Stimulated activated CD4-positive, alpha-beta T cell treated with anti-CD3 and anti-CD28 coated beads, TNF-alpha, amount 100 ng/mL, for 1 hour (primary cell): ENCODE measurements around the gene ARL5B.
"Not testable (repeated sequence)": the region's sequence is repeated elsewhere in the genome, so short reads cannot be mapped to it uniquely, and the experiment has no call there.

ENCODE experiments used
- DNase-seq, 3 donors: peaks; one replicate each; pipeline ENCODE4 v3.0.0-alpha.2; 2020; ENCODE audit warnings: low read depth in 3 of 3, low spot score in 1 of 3

The ARL5B gene

DNA sequence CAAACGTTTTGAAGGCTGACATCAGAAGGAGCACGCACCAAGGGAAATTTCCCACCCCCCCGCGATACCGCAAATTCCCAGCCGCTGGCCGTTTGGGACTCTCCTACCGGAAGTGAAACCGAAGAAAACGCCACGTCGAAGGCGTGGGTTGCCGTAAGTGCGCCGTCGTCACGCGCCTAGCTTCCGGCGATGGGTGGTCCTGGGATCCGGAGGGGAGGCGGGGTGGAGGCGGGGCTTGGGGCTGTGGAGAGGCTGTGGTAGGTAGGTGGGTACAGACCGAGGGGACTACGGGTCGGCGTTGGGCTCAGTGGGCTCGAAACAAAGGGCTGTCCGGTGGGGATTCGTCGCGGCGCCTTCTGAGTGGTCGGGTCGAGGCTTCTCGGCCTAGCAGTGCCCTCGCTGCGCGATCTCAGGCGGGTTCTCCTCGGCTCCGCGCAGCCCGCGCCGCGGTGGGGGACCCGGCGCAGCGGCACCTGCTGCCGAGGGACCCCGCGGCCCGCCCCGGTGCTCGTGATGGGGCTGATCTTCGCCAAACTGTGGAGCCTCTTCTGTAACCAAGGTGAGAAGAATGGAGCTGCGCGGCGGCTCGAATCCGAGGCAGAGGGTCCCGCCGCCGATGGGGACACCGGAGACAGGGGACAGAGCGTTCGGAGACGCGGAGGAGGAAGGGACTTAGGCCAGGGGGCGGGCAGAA lies at the start of gene ARL5B:
Gene ARL5B, plus strand, starts transcription at position 307 of the 694 bp plus-strand sequence. Its CDS starts 207 bp downstream, at position 514.
- DNase-seq, result peak; percentile 88 to 95 (median 90)

DNA sequence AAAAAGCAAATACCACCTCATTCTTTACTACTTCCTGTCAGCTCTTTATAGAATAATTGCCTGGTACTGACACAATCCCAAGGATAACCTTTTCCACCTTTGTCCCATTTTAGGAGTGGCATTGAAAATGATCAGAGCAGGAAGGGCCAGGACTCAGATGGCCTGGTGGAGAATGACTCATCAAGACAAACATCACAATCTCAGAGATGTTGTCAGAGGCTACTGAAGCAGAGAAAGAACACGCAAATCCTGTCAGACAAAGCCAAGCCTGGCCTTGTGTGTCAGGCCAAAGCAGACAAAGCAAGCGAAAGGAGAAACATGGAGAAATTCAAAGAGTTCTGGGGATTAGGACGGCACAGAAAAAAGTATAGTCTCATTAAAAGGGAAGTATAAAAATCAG lies 48.7 kb upstream of the ARL5B start:
- DNase-seq, result no peak

DNA sequence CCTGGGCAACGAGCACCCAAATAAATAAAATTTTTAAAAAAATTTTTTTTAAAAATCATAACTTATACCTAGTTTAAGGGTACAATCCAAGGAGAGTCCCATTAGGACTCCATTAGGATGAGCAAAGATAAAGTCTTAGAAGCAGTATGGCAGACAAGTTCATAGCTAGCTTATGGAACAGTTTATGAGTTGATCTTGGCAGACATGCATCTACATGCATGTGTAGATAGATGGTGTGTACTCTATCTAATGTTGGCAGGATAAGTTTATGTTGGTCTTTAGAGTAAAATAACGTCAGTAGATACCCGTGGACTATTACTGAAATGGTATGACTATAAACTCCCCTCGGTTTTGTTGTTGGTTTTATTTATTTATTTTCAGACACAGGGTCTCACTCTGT lies 48.1 kb upstream of the ARL5B start:
- no peak for DNase-seq

GRCh38 chr10:18615618-18616017 lies 43.6 kb upstream of the ARL5B start:
- DNase-seq, result no peak

- DNase-seq, result no peak
These were observed 42.9 kb upstream of the ARL5B start for GRCh38 chr10:18616337-18616736.

DNA sequence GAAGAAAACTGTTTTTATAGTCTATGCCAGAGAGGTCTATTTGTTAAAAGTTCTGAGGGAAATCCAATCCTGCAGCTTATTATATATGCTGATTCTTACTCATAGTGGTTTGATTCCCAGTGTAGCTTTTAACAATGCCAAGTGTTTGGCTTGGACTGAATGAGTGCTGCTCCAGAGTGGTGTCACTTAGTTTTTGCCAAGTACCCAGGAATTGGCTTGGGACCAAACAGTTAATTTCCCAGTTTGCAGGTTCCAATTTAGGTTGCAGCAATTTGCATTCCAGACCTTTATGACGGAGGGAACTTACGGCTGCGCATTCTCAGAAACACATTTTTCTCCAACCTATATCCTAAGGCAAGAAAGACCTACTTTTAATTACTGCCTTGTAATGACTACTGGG lies 40.2 kb upstream of the ARL5B start:
- no peak for DNase-seq

DNA sequence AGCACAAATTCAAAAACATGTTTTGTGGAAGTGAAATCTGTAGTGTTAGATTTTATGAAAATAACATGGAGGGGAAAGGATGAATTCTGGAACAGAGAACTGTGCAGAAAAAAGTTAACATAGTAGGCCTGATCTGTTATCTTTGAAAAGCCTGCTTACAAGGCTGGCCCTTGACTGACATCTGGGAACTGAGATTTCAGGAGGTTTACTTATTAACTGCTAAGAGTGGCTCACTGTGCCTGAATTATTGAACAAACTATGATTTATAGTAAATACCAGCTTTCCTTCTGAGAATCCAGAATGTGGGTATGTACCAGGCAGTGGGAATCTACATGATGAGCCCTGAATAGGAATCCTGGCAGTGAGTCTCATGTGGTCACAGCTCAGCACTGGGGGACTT lies 38.4 kb upstream of the ARL5B start:
- DNase-seq, result no peak

- not testable (repeated sequence) for DNase-seq
These were observed 35.6 kb upstream of the ARL5B start for GRCh38 chr10:18623671-18624070.

GRCh38 chr10:18625886-18626285 lies 33.3 kb upstream of the ARL5B start:
- no peak for DNase-seq

DNA sequence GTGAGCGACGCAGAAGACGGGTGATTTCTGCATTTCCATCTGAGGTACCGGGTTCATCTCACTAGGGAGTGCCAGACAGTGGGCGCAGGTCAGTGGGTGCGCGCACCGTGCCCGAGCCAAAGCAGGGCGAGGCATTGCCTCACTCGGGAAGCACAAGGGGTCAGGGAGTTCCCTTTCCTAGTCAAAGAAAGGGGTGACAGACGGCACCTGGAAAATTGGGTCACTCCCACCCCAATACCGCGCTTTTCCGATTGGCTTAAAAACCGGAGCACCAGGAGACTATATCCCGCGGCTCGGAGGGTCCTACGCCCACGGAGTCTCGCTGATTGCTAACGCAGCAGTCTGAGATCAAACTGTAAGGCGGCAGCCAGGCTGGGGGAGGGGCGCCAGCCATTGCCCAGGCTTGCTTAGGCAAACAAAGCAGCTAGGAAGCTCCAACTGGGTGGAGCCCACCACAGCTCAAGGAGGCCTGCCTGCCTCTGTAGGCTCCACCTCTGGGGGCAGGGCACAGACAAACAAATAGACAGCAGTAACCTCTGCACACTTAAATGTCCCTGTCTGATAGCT lies 31.7 kb upstream of the ARL5B start:
- peak; percentile 24 to 54 (median 34) for DNase-seq

DNA sequence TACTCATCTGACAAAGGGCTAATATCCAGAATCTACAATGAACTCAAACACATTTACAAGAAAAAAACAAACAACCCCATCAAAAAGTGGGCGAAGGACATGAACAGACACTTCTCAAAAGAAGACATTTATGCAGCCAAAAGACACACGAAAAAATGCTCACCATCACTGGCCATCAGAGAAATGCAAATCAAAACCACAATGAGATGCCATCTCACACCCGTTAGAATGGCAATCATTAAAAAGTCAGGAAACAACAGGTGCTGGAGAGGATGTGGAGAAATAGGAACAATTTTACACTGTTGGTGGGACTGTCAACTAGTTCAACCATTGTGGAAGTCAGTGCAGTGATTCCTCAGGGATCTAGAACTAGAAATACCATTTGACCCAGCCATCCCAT lies 26.7 kb upstream of the ARL5B start:
- not testable (repeated sequence) for DNase-seq

GRCh38 chr10:18635995-18636394 lies 23.2 kb upstream of the ARL5B start:
- no peak for DNase-seq

- DNase-seq, result not testable (repeated sequence)
These were observed 21.8 kb upstream of the ARL5B start for GRCh38 chr10:18637400-18637799.

- DNase-seq, result not testable (repeated sequence)
These were observed 19.5 kb upstream of the ARL5B start for GRCh38 chr10:18639719-18640118.

DNA sequence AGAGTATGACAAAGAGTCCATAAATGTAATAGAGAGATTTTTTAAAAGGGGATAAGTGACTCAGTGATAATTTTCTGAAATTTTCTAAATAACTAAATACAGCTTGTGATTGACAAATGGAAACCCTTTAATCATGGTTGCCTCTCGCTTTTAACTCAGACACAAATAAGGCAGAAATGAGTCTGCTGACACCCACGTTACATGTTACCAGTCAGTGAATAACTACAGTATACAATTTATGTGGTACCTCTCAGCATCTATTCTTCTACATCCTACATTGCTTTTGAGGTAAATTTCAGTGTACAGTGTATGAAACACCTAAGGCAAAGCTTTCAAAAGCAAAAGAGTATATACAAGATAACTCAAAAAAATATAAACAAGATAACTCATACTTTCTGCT lies 12.1 kb upstream of the ARL5B start:
- no peak for DNase-seq

- no peak for DNase-seq
These were observed 11.3 kb upstream of the ARL5B start for GRCh38 chr10:18647945-18648344.

- no peak for DNase-seq
These were observed 9.8 kb upstream of the ARL5B start for GRCh38 chr10:18649364-18649959.

GRCh38 chr10:18650404-18650997 lies 8.7 kb upstream of the ARL5B start:
- DNase-seq, result no peak

DNA sequence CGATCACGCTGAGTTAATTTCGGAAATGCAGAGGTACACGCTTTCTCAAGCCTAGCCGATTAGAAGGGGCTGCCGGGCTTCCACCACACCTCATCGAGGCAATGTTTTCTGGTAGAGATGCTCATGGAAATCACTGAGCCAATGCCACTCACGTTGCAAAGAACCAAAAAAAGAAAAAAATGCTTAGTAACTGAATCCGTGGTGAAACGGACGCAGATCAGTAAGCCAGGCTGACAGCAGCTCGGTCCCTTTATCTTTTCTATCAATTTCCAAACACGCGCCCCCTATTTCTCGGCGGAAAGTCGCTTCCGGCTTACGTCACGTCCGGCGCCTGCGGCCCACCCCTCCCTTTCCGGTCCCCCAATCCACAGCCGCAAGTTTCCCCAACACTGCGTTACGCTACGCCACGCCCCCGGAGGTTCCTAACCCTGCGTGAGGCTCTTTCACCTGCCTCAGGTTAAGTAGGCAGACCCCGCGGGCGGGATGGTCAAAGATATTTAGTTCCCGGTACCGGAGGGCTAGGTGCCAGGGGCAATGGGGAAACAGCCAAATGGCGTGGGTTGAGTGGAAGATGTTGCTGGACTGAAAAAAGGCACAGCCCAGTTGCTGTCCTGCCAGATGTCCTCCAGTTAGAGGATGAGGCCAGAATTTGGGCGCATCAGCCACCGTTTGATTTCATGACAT lies 7.8 kb upstream of the ARL5B start, which contains the start of gene NSUN6:
Gene NSUN6, minus strand, starts transcription at position 264 of the 684 bp plus-strand sequence. CDS start 384 bp downstream, outside the sequence.
- DNase-seq, result peak; percentile 81 to 88 (median 87)

DNA sequence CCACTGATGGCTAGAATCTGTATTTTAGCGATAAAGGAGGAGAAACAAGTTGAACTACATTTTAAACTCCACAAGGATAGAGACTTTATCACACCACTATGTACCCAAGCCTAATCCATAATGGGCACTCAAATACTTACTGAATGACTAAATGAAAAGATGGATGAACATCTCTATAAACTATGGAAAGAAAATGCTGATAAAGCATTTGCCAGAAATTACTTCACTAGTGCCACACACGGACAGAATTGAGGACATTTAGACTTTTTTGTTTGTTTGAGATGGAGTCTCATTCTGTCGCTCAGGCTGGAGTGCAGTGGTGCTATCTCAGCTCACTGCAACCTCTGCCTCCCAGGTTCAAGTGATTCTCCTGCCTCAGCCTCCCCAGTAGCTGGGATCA lies 6.1 kb upstream of the ARL5B start:
- DNase-seq, result no peak

DNA sequence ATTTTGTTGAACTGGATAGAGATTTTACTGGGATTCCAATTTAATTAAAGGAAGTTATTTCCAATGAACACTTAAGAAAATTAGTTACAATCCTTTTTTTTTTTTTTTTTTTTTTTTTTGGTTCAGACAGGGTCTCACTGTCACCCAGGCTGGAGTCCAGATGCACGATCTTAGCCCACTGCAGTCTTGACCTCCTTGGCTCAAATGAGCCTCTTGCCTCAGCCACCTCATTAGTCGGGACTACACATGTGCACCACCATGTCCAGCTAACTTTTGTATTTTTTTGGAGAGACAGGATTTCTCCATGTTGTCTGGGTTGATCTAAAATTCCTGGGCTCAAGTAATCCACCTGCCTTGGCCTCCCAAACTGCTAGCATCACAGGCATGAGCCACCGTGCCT lies 2.5 kb upstream of the ARL5B start:
- DNase-seq, result no peak
